ENCODE measurements around the gene CLCN3.
"Not testable (repeated sequence)": the region's sequence is repeated elsewhere in the genome, so short reads cannot be mapped to it uniquely, and the experiment has no call there.

The CLCN3 gene

DNA sequence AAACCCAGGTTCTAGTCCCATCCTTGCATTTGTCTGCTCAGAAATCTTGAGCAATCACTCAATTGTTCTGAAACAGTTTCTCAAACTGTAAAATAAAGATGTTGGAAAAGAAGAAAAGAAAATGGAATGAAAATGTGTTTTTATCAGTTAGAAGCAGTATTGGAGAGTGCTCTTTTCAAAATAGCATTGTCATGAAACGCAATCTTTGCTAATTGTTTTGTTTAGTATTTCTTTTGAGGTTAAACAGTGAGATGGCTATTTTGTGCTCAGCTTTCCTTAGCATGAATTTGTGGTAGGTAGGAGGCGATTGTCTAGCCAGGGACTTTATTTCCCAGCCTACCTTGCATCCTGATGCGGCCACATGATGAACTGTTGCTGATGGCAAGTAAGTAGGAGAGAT lies 148.0 kb downstream of the CLCN3 start:
- DNase-seq = no peak
- no peaks in the 10 kb centered on the region for H3K36me3 ChIP-seq (replicated peaks)
- TF ChIP-seq CTCF (IDR thresholded peaks at IDR 0.05; ENCODE audit: low read depth, low read length, missing control alignments) = no peak
- H3K27me3 ChIP-seq (replicated peaks) = no peaks in the 10 kb centered on the region
- in situ Hi-C loops (cut with HindIII; ENCODE audit: low pct_ligation_motif_present, low sequenced_read_pairs) = no loop called here
- H3K4me3 ChIP-seq (ENCODE audit: low read depth, low read length) = no peak overlapping the region
- no peak overlapping the region for H3K27ac ChIP-seq

DNA sequence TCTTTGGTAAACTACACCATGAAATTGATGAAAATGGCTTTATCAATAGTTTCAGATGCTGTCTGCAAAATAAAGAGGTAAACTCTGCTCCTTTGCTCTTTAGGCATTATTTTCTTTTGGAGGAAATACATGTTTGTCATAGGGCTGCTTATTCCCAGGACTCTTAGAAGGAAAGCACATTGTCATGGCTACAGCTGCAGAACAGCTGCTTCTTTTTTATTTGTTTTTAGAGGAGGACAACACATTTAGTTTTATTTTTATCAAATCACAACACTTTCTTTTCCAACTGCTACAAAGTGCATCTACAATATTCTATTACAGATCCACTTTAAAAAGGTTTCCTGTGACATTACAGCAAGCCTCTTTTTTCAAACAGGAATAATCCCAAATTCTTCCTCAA lies 150.0 kb downstream of the CLCN3 start:
- Histone ChIP-seq H3K4me3 (ENCODE audit: low read depth, low read length) (no peak overlapping the region), H3K27me3 (replicated peaks) (no peaks in the 10 kb centered on the region), H3K27ac (no peak overlapping the region), H3K36me3 (replicated peaks) (no peaks in the 10 kb centered on the region)
- in situ Hi-C loops (cut with HindIII; ENCODE audit: low pct_ligation_motif_present, low sequenced_read_pairs) = no loop called here
- no peak for DNase-seq
- TF ChIP-seq CTCF (IDR thresholded peaks at IDR 0.05; ENCODE audit: low read depth, low read length, missing control alignments) = no peak

DNA sequence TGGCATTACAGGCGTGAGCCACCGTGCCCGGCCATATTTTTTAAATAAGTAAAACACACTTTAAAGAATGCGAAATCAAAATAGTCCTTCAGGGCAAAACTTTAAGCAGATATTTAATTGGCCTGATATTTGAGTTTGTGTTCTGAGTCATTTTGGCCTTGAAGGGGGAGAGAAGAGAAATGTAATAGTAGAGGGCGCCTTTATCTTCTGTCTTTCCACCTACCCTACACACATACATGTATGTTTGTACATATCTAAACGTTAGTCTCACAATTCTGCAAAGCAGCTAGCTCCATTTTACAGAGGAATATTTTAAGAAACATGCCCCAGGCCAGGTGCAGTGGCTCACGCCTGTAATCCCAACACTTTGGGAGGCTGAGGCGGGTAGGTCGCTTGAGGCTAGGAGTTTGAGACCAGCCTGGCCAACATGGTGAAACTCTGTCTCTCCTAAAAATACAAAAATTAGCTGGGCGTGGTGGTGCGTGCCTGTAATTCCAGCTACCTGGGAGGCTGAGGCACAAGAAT lies 151.2 kb downstream of the CLCN3 start:
- H3K27ac ChIP-seq; H3K27me3 ChIP-seq (replicated peaks); in situ Hi-C loops (cut with HindIII; ENCODE audit: low pct_ligation_motif_present, low sequenced_read_pairs); DNase-seq; H3K4me3 ChIP-seq (ENCODE audit: low read depth, low read length); H3K36me3 ChIP-seq (replicated peaks): not testable (repeated sequence)
